Amniotic stem cell (primary cell): ENCODE results near the gene HNF1A.
"Not testable (repeated sequence)": the region's sequence is repeated elsewhere in the genome, so short reads cannot be mapped to it uniquely, and the experiment has no call there.

ENCODE experiments used
- DNase-seq: peaks from one replicate; lab custom pipeline; 2025; lab: John Stamatoyannopoulos, UW

HNF1A gene

DNA sequence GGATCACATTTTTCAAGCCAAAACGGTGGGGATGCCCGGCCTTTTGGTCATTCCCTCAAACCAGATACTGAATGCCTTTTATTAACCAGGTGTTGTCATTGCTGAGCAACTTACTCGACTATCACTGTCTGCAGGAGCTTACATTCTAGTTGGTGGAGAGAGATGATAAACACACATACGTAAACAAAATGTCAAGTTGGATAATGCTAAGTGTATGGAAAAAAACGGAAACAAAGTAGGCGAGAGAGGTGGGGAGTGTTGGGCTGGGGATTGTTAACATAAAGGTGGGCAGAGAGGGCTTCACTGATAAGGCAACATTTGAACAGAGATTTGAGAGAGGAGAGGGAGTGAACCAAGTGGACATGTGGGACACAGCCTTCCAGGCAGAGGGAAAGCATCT is 33.5 kb downstream of the HNF1A start:
- DNase-seq = no peak

GRCh38 chr12:121013715-121014114 is 35.4 kb downstream of the HNF1A start:
- DNase-seq = no peak

DNA sequence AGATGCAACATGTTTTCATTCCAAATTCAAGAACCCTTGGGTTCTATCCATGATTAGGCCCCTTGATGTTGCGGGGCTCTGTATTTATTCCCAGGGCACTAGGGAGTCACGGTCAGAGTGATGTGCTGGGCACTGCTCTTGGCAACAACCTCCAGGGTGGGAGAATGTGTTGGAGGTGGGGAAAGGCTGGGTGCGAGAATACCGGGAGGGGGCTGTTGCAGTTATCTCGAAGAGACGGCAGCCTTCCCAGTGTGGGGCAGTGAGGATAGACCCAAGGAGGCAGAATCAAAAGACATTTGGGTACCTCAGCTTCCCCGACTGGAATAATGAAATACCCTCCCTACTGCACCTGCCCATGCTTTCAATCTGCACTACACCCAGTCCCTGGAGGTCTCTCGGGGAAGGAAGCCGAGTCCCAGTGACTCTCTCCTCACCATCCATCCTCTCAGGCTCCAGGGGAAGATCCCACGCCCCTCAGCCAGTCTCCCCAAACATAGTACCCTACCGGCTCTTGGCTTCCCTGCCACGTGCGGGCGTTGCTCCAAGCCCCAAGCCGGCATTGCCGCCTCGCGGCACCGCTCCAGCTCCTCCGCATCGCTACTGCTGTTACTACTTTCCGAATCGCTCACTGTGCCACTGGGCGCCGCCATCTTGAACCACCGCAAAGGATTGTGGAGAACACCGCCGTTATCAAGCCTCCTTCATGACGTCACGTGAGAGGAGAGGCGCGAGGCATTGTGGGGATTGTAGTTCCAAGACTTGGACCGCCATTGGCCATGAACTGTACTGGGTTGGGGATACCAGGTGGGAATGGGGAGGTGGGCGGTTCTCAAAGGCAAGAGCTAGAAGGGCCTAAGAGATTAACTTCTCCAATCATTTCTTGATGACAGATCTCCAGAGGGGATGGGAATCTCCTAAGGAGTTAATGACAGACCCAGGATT is 37.8 kb downstream of the HNF1A start, which contains the start of gene C12orf43:
Gene C12orf43, minus strand, starts transcription at position 663 of the 942 bp plus-strand sequence. Its CDS starts 13 bp downstream, at position 650.
- peak; percentile 88 for DNase-seq

DNA sequence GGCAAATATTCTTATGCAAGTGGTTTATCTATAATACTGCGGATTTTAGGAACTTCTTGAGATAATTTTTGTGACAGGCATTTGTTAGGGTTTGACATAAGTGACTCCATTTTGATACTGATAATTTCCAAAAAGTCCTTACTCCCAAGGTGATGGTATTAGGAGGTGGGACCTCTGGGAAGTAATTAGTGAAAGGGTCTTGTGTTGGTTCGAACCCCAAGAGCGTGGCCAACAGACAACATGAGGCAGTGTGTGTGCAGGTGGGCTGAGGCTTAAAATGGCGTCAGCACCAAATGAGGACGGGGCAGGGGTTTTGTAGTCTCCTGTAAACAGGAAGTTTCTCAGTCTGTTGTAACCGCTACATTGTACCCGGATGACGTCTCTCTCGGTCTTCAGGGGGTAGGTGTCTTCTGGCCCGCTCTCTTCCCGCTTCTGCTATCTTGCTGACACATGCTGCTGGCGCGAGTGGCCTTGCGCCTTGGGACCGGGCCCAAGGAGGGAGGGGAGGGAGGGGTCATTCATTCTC is 39.7 kb downstream of the HNF1A start:
- DNase-seq = no peak

GRCh38 chr12:121018860-121019617 is 40.7 kb downstream of the HNF1A start:
- DNase-seq = no peak

GRCh38 chr12:121021754-121022153 is 43.4 kb downstream of the HNF1A start:
- DNase-seq = no peak

GRCh38 chr12:121022713-121023112 is 44.4 kb downstream of the HNF1A start:
- DNase-seq = no peak

GRCh38 chr12:121023799-121024198 is 45.5 kb downstream of the HNF1A start:
- DNase-seq = no peak

- DNase-seq = no peak
These were observed 47.3 kb downstream of the HNF1A start for GRCh38 chr12:121025442-121026226.

GRCh38 chr12:121026274-121027045 is 48.1 kb downstream of the HNF1A start:
- DNase-seq = no peak

GRCh38 chr12:121030576-121031212 is 52.4 kb downstream of the HNF1A start:
- no peak for DNase-seq

GRCh38 chr12:121033625-121034349 is 55.4 kb downstream of the HNF1A start:
- DNase-seq = no peak

DNA sequence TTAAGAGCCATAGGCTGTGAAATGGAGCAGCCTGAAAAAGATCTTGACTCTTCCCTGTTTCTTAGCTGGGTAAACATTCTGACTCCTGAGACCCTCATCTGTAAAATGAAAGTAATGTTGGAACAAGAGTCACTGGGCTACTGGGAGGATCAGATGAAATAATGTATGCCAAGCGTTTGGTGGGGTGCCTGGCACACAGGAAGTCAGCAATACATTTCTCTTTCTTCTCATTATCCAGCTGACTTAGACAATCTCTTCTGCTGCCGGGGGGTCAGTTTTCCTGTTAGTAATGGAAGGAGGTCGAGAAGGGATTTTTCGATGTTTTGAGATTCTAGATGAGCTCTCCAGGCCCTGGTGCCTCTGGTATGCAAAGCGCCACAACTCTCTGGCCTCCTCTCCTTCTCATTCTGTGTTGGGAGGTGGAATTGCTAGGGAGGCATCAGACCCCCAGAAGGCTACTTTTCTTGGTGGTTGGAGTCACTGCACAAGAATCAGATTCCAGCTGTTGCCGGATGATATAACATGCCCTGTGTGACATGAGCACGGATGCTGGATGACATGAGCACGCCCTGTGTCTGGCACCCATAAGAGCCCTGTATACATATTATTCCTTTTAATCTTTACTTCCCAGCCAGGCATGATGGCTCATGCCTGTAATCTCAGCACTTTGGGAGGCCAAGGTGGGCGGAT is 56.4 kb downstream of the HNF1A start:
- no peak for DNase-seq

- DNase-seq = peak; percentile 12
These were observed 58.5 kb downstream of the HNF1A start for GRCh38 chr12:121036810-121037326.

- no peak for DNase-seq
These were observed 60.7 kb downstream of the HNF1A start, which contains the start of gene OASL for GRCh38 chr12:121038861-121039668. Gene OASL, minus strand, starts transcription at chr12:121039246. Its CDS starts 275 bp downstream, at chr12:121038971.

- DNase-seq = no peak
These were observed 64.7 kb downstream of the HNF1A start for GRCh38 chr12:121043067-121043466.

- not testable (repeated sequence) for DNase-seq
These were observed 69.1 kb downstream of the HNF1A start for GRCh38 chr12:121047400-121047799.

DNA sequence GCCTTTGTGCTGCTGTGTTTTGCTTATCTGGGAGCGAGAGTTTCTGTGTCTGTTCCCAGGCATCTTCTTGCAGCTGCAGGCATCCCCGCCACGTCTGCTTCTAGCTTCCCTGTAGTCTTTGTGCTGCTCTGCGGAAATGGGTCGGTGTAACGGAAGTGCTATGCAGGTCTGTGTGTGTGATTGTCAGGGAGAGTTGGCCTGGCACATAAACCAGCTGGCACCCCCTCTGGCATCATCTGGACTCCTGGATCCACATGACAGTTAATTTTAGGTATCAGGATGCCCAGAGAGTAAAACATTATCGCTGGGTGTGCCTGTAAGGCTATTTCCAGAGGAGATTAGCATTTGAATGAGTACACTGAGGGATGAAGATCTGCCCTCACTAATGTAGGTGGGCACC is 70.1 kb downstream of the HNF1A start:
- DNase-seq = no peak
